ENCODE measurements around the gene WNT5A.
A peak's percentile ranks its signal among the peaks of the same experiment; 100 is the strongest.
"Not testable (repeated sequence)": the region's sequence is repeated elsewhere in the genome, so short reads cannot be mapped to it uniquely, and the experiment has no call there.

Gene WNT5A

DNA sequence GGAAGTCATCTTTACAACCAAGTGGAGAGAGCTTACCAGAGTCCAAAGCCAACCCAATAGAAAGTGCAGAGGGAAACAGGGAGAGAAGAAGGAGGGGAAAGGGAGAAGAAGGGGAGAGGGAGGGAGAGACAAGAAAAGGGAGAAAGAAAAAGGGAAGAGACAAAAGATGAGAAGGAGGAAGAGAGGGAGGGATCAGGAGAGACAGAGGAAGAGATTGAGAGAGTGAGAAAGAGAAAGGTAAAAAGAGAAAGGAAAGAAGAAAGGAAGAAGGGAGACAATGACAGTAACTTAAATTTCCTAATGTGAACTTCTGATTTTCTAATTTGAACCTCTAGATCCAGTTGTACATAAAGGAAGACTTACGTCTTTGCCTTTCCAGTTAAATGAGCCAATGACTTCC is 20.7 kb upstream of the WNT5A start:
- no peak overlapping the region for H3K4me3 ChIP-seq (ENCODE audit: low read depth, low read length)
- TF ChIP-seq, protein P1, sequence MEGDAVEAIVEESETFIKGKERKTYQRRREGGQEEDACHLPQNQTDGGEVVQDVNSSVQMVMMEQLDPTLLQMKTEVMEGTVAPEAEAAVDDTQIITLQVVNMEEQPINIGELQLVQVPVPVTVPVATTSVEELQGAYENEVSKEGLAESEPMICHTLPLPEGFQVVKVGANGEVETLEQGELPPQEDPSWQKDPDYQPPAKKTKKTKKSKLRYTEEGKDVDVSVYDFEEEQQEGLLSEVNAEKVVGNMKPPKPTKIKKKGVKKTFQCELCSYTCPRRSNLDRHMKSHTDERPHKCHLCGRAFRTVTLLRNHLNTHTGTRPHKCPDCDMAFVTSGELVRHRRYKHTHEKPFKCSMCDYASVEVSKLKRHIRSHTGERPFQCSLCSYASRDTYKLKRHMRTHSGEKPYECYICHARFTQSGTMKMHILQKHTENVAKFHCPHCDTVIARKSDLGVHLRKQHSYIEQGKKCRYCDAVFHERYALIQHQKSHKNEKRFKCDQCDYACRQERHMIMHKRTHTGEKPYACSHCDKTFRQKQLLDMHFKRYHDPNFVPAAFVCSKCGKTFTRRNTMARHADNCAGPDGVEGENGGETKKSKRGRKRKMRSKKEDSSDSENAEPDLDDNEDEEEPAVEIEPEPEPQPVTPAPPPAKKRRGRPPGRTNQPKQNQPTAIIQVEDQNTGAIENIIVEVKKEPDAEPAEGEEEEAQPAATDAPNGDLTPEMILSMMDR (IDR thresholded peaks at IDR 0.05; ENCODE audit: borderline replicate concordance, insufficient read depth, low read depth, low read length) = no peak

DNA sequence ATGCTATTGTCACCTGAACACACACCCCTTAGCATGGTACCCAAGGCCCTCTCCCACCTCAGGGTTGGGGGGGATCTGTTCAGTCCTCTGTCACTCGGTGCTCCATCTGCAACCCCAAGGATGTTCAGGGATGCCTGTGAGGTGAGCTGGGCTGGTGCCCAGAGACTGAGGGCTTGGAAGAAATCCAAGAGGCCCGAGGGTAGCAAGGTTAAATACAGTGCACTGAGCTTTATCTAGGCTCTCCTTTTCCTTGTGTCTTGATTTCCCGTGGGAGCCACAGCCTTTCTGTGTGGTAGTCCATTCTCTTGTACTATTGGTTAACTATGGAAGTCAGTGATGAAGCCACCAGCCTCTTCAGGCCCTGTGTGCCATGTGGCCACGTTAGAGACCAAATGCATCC is 18.7 kb upstream of the WNT5A start:
- TF ChIP-seq, protein P1 (IDR thresholded peaks at IDR 0.05; ENCODE audit: borderline replicate concordance, insufficient read depth, low read depth, low read length) = no peak
- H3K4me3 ChIP-seq (ENCODE audit: low read depth, low read length) = no peak overlapping the region

DNA sequence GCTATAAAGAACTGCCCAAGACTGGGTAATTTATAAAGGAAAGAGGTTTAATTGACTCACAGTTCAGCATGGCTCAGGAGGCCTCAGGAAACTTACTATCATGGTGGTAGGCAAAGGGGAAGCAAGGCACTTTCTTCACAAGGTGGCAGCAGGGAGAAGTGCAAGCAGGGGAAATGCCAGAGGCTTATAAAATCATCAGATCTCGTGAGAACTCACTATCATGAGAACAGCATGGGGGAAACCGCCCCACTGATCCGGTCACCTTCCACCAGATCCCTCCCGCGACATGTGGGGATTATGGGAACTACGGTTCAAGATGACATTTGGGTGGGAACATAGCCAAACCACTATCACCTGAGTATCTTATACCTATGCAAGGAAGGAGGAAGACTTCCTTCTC is 18.0 kb upstream of the WNT5A start:
- H3K4me3 ChIP-seq (ENCODE audit: low read depth, low read length) = not testable (repeated sequence)
- TF ChIP-seq, protein P1 (IDR thresholded peaks at IDR 0.05; ENCODE audit: borderline replicate concordance, insufficient read depth, low read depth, low read length) = 0 out of 2 replicates have a peak, but pooled peaks have one; percentile 13

DNA sequence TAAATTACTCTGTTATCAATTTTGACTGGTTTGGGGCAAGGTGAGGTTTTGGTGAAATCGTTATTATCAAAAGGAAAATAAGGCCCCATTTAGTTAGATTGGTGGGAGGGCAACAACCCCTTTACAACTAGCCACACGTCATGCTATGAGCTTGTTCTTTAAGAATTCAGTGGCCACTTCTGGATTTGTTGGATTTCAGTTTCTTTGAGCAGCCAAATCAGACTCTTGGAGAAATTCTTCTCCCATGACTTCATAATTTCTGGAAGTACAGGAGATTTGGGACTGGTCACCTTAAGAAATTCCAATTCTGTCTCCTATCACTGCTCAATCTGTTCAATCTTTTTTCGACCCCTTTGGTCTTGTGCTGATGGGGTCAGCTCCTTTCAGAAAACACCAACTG is 14.8 kb upstream of the WNT5A start:
- no peak overlapping the region for H3K4me3 ChIP-seq (ENCODE audit: low read depth, low read length)
- TF ChIP-seq, protein P1 (IDR thresholded peaks at IDR 0.05; ENCODE audit: borderline replicate concordance, insufficient read depth, low read depth, low read length) = no peak

DNA sequence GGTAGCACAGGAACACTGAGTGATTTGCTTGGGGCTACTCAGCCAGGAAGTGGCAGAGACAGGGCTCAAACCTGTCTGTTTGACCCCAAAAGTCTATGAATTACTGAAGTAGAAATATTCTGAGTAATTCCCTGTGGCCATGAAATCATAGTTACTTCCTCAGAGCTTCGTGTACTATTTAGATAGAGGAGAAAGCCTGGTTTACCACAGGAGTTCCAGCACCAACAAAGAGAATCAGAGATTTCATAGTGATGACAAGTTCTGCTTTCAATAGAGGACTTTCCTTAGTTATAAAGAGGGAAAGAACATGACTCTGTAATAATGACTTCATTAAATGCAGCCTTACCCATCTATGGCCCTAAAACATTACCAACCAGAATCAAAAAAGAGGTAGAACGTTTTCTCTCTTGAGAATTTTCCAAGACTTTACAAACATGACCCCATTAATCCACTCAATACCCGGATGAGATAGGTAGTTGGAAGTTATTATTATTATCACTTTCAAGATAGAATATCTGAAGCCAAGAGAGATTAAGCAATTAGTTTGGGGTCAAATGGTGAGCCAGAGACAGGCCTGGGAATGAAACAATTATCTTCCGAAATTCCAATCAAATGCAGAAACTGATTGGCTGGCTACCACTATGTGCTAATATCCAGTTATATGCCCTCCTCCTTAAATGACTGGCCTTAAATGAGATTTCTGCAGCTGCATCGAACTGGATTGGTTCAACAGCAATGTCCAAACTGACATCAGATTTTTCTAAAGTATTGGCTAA is 13.6 kb upstream of the WNT5A start:
- TF ChIP-seq, protein P1 (IDR thresholded peaks at IDR 0.05; ENCODE audit: borderline replicate concordance, insufficient read depth, low read depth, low read length) = no peak
- no peak overlapping the region for H3K4me3 ChIP-seq (ENCODE audit: low read depth, low read length)

DNA sequence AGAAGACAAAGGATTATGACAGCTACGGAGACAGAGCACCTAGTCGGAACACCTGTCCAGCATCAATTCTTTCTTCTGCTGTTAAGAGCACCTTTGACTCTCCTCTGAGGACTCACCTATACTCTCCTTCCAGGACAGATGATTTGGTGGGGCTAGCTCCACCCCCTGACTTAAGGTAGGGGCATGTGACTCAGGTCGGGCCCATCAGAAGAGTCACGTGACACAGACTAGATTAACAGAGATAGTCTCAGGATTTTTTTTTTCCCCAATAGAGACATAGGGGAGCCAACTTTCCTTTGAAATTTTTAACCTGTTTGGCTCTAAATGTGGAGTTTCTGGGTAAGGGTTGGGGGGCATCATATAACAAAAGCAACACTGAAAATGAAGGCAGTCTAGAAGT is 11.4 kb upstream of the WNT5A start:
- H3K4me3 ChIP-seq (ENCODE audit: low read depth, low read length) = no peak overlapping the region

More for the DNA sequence above, 11.4 kb upstream of the WNT5A start:
- TF ChIP-seq, protein P1 (IDR thresholded peaks at IDR 0.05; ENCODE audit: borderline replicate concordance, insufficient read depth, low read depth, low read length) = no peak

Data from GM12875 (cell line).